H1 (cell line): ENCODE results near the gene VAMP2. TPM values are rescaled to one million over a fixed set of nuclear protein-coding genes. Genes with fewer than 3 reads are reported as not detected.

Experiments
- ATF3 ChIP-seq: IDR thresholded peaks from 2 replicates; pipeline ENCODE4 v1.6.1; 2011; ENCODE audit warnings: low read depth, mild to moderate bottlenecking, low read length; ENCODE audit not compliant: insufficient read depth
- BRCA1 ChIP-seq: IDR thresholded peaks from 2 replicates; pipeline ENCODE4 v1.6.1; 2012; ENCODE audit warnings: low read depth, low read length, improper control_type of control experiment
- CHD1 ChIP-seq: IDR thresholded peaks from 2 replicates; pipeline ENCODE4 v1.6.1; 2012; ENCODE audit warnings: low read depth, low read length, improper control_type of control experiment
- CTBP2 ChIP-seq: IDR thresholded peaks from 2 replicates; pipeline ENCODE4 v1.7.0; 2011; ENCODE audit warnings: borderline replicate concordance, mild to moderate bottlenecking, moderate library complexity, mixed read lengths, low read length; ENCODE audit not compliant: insufficient read depth, insufficient read length
- EGR1 ChIP-seq: IDR thresholded peaks from 2 replicates; pipeline ENCODE4 v1.6.1; 2011; ENCODE audit warnings: low read depth, low read length, borderline replicate concordance
- EZH2 ChIP-seq: fragments of 200-600 bp; sonication (generic); IDR thresholded peaks from 2 replicates; pipeline ENCODE4 v1.7.1; 2012; ENCODE audit warnings: low read depth, mild to moderate bottlenecking, moderate library complexity, low read length, inconsistent platforms; ENCODE audit not compliant: severe bottlenecking
- GABPA ChIP-seq: IDR thresholded peaks from 2 replicates; pipeline ENCODE4 v1.6.1; 2011; ENCODE audit warnings: mild to moderate bottlenecking, low read length, moderate library complexity, borderline replicate concordance; ENCODE audit not compliant: insufficient read depth
- GTF2F1 ChIP-seq: IDR thresholded peaks from 2 replicates; pipeline ENCODE4 v1.6.1; 2012; ENCODE audit warnings: low read depth, low read length, improper control_type of control experiment, borderline replicate concordance
- JUND ChIP-seq: IDR thresholded peaks from 2 replicates; pipeline ENCODE4 v1.6.1; 2011; ENCODE audit warnings: mild to moderate bottlenecking, improper control_type of control experiment, low read length
- MAX ChIP-seq: IDR thresholded peaks from 2 replicates; pipeline ENCODE4 v1.6.1; 2012; ENCODE audit warnings: inconsistent platforms
- PHF8 ChIP-seq: fragments of 200-600 bp; sonication (generic); conservative IDR thresholded peaks from 2 replicates; pipeline ENCODE4 v1.7.1; 2012; ENCODE audit warnings: low read depth, mild to moderate bottlenecking, inconsistent platforms, low read length, moderate library complexity
- POLR2A ChIP-seq, 2 experiments: IDR thresholded peaks; 1 replicate in 1 of 2; 2 replicates in 1 of 2; pipeline ENCODE4 v1.6.1; 2011; ENCODE audit warnings: low read depth in 2 of 2, low read length in 2 of 2, mild to moderate bottlenecking in 2 of 2; ENCODE audit errors: control extremely low read depth in 1 of 2
- POU5F1 ChIP-seq: IDR thresholded peaks from 2 replicates; pipeline ENCODE4 v1.6.1; 2011; ENCODE audit warnings: low read depth, mild to moderate bottlenecking, low read length, moderate library complexity
- RAD21 ChIP-seq, 2 experiments: IDR thresholded peaks in 1 of 2; conservative IDR thresholded peaks in 1 of 2; 2 replicates each; pipeline ENCODE4 v1.6.1; 2011; ENCODE audit warnings: low read depth in 2 of 2, low read length in 2 of 2, improper control_type of control experiment in 1 of 2, inconsistent platforms in 1 of 2, mild to moderate bottlenecking in 1 of 2, moderate library complexity in 1 of 2
- RBBP5 ChIP-seq: IDR thresholded peaks from 2 replicates; pipeline ENCODE4 v1.7.1; 2012; ENCODE audit warnings: low read depth, mild to moderate bottlenecking, inconsistent platforms, low read length, moderate library complexity, borderline replicate concordance
- SRF ChIP-seq: IDR thresholded peaks from 2 replicates; pipeline ENCODE4 v1.6.1; 2011; ENCODE audit warnings: mild to moderate bottlenecking, low read depth, low read length, moderate library complexity
- SUZ12 ChIP-seq: fragments of 200-600 bp; sonication (generic); IDR thresholded peaks from 2 replicates; pipeline ENCODE4 v1.6.1; 2012; ENCODE audit warnings: mild to moderate bottlenecking, inconsistent platforms, low read length, moderate library complexity, mixed read lengths
- TBP ChIP-seq: IDR thresholded peaks from 2 replicates; pipeline ENCODE4 v1.6.1; 2011; ENCODE audit warnings: low read depth, low read length, improper control_type of control experiment
- TCF12 ChIP-seq: IDR thresholded peaks from 2 replicates; pipeline ENCODE4 v1.6.1; 2011; ENCODE audit warnings: low read depth, mild to moderate bottlenecking, low read length
- TEAD4 ChIP-seq: IDR thresholded peaks from 2 replicates; pipeline ENCODE4 v1.6.1; 2012; ENCODE audit warnings: low read depth, low read length, inconsistent platforms, mixed read lengths
- USF2 ChIP-seq: IDR thresholded peaks from 2 replicates; pipeline ENCODE4 v1.6.1; 2011; ENCODE audit warnings: low read length, improper control_type of control experiment
- YY1 ChIP-seq: IDR thresholded peaks from 2 replicates; pipeline ENCODE4 v1.6.1; 2011; ENCODE audit warnings: low read depth, mild to moderate bottlenecking, low read length
- polyA plus RNA-seq, 7 experiments: library from polyadenylated mRNA; depleted of rRNA in 3 of 7; stranded (reverse) in 5 of 7; unstranded in 2 of 7; fragments of >200 nt in 5 of 7; fragments of 200-250 nt in 2 of 7; gene quantifications; 1 replicate in 5 of 7; 2 replicates in 1 of 7; 4 replicates in 1 of 7; pipeline versions ENCODE4 v1.2.1 to v1.2.3, GENCODE V29; 2011 to 2013; ENCODE audit warnings: missing spikeins in 2 of 7, mixed read lengths in 2 of 7
- total RNA-seq: library from RNA; stranded (reverse); fragmentation: NEBNext Ultra II Directional; extraction: Animal tissue kit (Norgen Biotek cat#: 25700); gene quantifications from 2 replicates; pipeline ENCODE4 v1.2.1, GENCODE V29; 2021

Gene VAMP2
- total and polyA plus RNA-seq, 2 of the 8 experiments (the other 6 are each of a cell fraction or from before 2014, with no cell fraction given), result 19.3 to 20.5 TPM

- TF ChIP-seq RAD21 (IDR thresholded peaks at IDR 0.05 in 1 of 2, conservative IDR thresholded peaks at IDR 0.05 in 1 of 2; ENCODE audit: low read depth in 2 of 2, low read length in 2 of 2) (peak; percentile 58 to 62), EGR1 (no peak), ATF3 (no peak), CHD1 (no peak), GABPA (no peak), TCF12 (0 out of 2 replicates have a peak, but pooled peaks have one; percentile 10), POU5F1 (0 out of 2 replicates have a peak, but pooled peaks have one; percentile 7), GTF2F1 (no peak), EZH2 (no peak), USF2 (no peak), JUND (peak; percentile 38; the same call in 1 of the 2 replicates), TEAD4 (peak; percentile 80), TBP (peak; percentile 99), CTBP2 (no peak), PHF8 (peak; percentile 47; the same call in 1 of the 2 replicates), MAX (peak; percentile 90), SRF (peak; percentile 24; the same call in 1 of the 2 replicates), POLR2A (IDR thresholded peaks at IDR 0.05; ENCODE audit: control extremely low read depth in 1 of 2, low read depth in 2 of 2, low read length in 2 of 2) (peak in 1 of 2 experiments; percentile 59; a peak in 1 of 3 replicates), RBBP5 (peak; percentile 99; the same call in 1 of the 2 replicates), BRCA1 (peak; percentile 64), YY1 (no peak; the same call in 1 of the 2 replicates), SUZ12 (no peak)
Measured at GRCh38 chr17:8138672-8139371, 23.9 kb downstream of the VAMP2 start (continued).
